ENCODE results near the gene TMEM132A. TPM values are rescaled to one million over a fixed set of nuclear protein-coding genes. Genes with fewer than 3 reads are reported as not detected.
"Not testable (repeated sequence)": the region's sequence is repeated elsewhere in the genome, so short reads cannot be mapped to it uniquely, and the experiment has no call there.

Gene TMEM132A
- total and polyA plus RNA-seq, 2 of the 13 experiments (the other 11 are each of a cell fraction or from before 2014, with no cell fraction given): 11.1 to 32.9 TPM

DNA sequence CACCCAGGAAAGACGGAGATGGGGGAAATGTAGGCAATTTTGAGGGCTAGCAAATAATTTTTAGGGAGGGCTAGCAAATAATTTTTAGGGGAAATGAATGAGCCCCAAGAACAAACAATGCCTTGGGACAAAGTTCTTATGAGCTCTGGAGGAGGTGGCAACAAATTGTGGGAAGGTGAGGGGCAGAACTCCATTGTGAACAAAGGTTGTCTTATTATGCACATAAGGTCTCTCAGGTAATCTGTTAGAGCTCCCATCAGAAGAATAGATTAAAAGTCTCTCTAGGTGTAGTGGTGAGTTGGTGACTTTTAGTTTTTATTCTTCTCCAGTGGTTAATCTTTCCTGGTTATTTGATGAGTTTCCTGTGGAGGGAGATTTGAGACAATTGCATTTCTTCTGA lies 15.5 kb upstream of the TMEM132A start (continued):
- TF ChIP-seq, protein P1, sequence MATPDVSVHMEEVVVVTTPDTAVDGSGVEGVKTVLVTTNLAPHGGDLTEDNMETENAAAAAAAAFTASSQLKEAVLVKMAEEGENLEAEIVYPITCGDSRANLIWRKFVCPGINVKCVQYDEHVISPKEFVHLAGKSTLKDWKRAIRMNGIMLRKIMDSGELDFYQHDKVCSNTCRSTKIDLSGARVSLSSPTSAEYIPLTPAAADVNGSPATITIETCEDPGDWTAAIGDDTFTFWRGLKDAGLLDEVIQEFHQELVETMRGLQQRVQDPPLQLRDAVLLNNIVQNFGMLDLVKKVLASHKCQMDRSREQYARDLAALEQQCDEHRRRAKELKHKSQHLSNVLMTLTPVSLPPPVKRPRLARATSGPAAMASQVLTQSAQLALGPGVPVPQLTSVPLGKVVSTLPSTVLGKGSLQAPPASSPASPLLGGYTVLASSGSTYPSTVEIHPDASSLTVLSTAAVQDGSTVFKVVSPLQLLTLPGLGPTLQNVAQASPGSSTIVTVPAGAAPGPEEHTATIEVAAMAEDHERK (CRISPR knock-in tag; IDR thresholded peaks at IDR 0.05; ENCODE audit: low read depth): no peak
- TF ChIP-seq FIP1L1 (IDR thresholded peaks at IDR 0.05; ENCODE audit: borderline replicate concordance, insufficient read depth, low read depth, low read length) (no peak), ZNF30 (CRISPR knock-in tag; IDR thresholded peaks at IDR 0.05) (no peak)

- in situ Hi-C loops (cut with HindIII; ENCODE audit: extremely low pct_ligation_motif_present, low pct_unique_long_range_greater_than_20kb); intact Hi-C loops (cut with micrococcal nuclease; ENCODE audit: unreplicated experiment); H2AFZ ChIP-seq (ENCODE audit: low read length); H3K9ac ChIP-seq (ENCODE audit: insufficient read depth, low read depth, low read length); CTCF ChIA-PET (ENCODE audit: low intra/inter-chr PET ratio, low total read pairs); DNase-seq (ENCODE audit: low spot score); FAIRE-seq; H4K20me1 ChIP-seq (ENCODE audit: insufficient read depth, low read length); H3K9me3 ChIP-seq (ENCODE audit: low read length); H3K4me3 ChIP-seq (replicated peaks in 1 of 3; ENCODE audit: insufficient read depth in 1 of 3, low read depth in 2 of 3, low read length in 3 of 3); ATAC-seq; H3K4me2 ChIP-seq (ENCODE audit: low read depth, low read length); H3K36me3 ChIP-seq (replicated peaks in 1 of 2; ENCODE audit: control insufficient read depth in 1 of 2, insufficient read depth in 2 of 2, low read length in 2 of 2); BruUV-seq (replicated peaks); H3K27ac ChIP-seq (ENCODE audit: extremely low read length, insufficient read depth, low read length); H3K27me3 ChIP-seq (ENCODE audit: control insufficient read depth in 1 of 2, insufficient read depth in 2 of 2, low read length in 2 of 2); POLR2A ChIA-PET: not testable (repeated sequence)
- Histone ChIP-seq H3K79me2 (ENCODE audit: insufficient read depth, low read length) (peaks cover 12% of the 10 kb centered on the region), H3K4me1 (ENCODE audit: insufficient read depth, low read length) (peaks cover 38% of the 10 kb centered on the region)
- 0% methylated on average over 3 of the region's 3 CpGs for WGBS (ENCODE audit: low lambda C conversion rate)
Measured at GRCh38 chr11:60909680-60910280, 14.5 kb upstream of the TMEM132A start.

DNA sequence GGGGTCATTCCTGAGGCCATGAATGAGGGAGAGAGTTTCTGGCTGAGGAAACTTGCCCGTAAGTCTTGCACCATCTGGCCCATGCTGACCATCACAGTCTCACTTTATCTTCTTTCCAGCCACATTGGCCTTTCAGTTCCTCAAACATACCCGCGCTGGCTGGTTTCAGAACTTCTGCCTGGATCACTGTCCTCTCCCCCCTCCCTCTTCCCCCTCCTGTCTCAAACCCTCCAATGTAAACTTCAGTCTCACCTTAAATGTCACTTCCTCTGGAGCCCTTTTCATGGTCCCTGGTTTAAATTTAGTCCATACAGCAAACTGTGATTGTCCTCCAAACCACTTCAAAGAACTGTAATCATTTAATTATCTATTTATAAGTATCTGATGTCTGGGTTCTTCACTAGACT lies 14.0 kb upstream of the TMEM132A start:
- POLR2A ChIA-PET: no interaction called here
- no peak overlapping the region for H3K27ac ChIP-seq (ENCODE audit: extremely low read length, insufficient read depth, low read length)
- in situ Hi-C loops (cut with HindIII; ENCODE audit: extremely low pct_ligation_motif_present, low pct_unique_long_range_greater_than_20kb): no loop called here
- H3K9ac ChIP-seq (ENCODE audit: insufficient read depth, low read depth, low read length): no peak overlapping the region
- no peak for FAIRE-seq
- H4K20me1 ChIP-seq (ENCODE audit: insufficient read depth, low read length): no peaks in the 10 kb centered on the region; the same call in 1 of the 2 replicates
- no peak overlapping the region for H3K4me3 ChIP-seq (replicated peaks in 1 of 3; ENCODE audit: insufficient read depth in 1 of 3, low read depth in 2 of 3, low read length in 3 of 3)
- 10% methylated on average over 3 of the region's 3 CpGs for WGBS (ENCODE audit: low lambda C conversion rate)
- DNase-seq (ENCODE audit: low spot score): no peak
- H3K9me3 ChIP-seq (ENCODE audit: low read length): no peaks in the 10 kb centered on the region
- TF ChIP-seq ZNF580 (CRISPR knock-in tag; IDR thresholded peaks at IDR 0.05; ENCODE audit: borderline replicate concordance, low read depth): no peak
- no peak for TF ChIP-seq SMYD3 (CRISPR knock-in tag; IDR thresholded peaks at IDR 0.05)
- no peak for TF ChIP-seq ZNF292 (CRISPR knock-in tag; IDR thresholded peaks at IDR 0.05; ENCODE audit: borderline replicate concordance, low read depth)
- no peak for TF ChIP-seq ZNF501 (CRISPR knock-in tag; IDR thresholded peaks at IDR 0.05)
- TF ChIP-seq NR1H2 (CRISPR knock-in tag; IDR thresholded peaks at IDR 0.05; ENCODE audit: borderline replicate concordance, low read depth): no peak
- H3K79me2 ChIP-seq (ENCODE audit: insufficient read depth, low read length): peaks cover 7% of the 10 kb centered on the region
- no peaks in the 10 kb centered on the region for H3K27me3 ChIP-seq (ENCODE audit: control insufficient read depth in 1 of 2, insufficient read depth in 2 of 2, low read length in 2 of 2)
- intact Hi-C loops (cut with micrococcal nuclease; ENCODE audit: unreplicated experiment): no loop called here
- H2AFZ ChIP-seq (ENCODE audit: low read length): no peak overlapping the region
- no TSS peak for BruUV-seq (replicated peaks)
- no peaks in the 10 kb centered on the region for H3K36me3 ChIP-seq (replicated peaks in 1 of 2; ENCODE audit: control insufficient read depth in 1 of 2, insufficient read depth in 2 of 2, low read length in 2 of 2)
- H3K4me1 ChIP-seq (ENCODE audit: insufficient read depth, low read length): peaks cover 38% of the 10 kb centered on the region
- no peak overlapping the region for H3K4me2 ChIP-seq (ENCODE audit: low read depth, low read length)
- no peak for ATAC-seq
- CTCF ChIA-PET (ENCODE audit: low intra/inter-chr PET ratio, low total read pairs): no interaction called here
